HTR-8/SVneo (cell line): ENCODE data around the gene MAP4K3.

ENCODE experiments used
- DNase-seq: peaks from one replicate; pipeline ENCODE4 v3.0.0; 2011; ENCODE audit warnings: low spot score, mixed read lengths; ENCODE audit not compliant: insufficient read length
- FAIRE-seq: peaks from 2 replicates; lab custom pipeline; 2011; peaks lifted over from hg19 to GRCh38; lab: Jason Lieb, UNC

MAP4K3 gene

GRCh38 chr2:39217192-39217550 lies 219.9 kb downstream of the MAP4K3 start:
- DNase-seq (no peak), FAIRE-seq (no peak)

DNA sequence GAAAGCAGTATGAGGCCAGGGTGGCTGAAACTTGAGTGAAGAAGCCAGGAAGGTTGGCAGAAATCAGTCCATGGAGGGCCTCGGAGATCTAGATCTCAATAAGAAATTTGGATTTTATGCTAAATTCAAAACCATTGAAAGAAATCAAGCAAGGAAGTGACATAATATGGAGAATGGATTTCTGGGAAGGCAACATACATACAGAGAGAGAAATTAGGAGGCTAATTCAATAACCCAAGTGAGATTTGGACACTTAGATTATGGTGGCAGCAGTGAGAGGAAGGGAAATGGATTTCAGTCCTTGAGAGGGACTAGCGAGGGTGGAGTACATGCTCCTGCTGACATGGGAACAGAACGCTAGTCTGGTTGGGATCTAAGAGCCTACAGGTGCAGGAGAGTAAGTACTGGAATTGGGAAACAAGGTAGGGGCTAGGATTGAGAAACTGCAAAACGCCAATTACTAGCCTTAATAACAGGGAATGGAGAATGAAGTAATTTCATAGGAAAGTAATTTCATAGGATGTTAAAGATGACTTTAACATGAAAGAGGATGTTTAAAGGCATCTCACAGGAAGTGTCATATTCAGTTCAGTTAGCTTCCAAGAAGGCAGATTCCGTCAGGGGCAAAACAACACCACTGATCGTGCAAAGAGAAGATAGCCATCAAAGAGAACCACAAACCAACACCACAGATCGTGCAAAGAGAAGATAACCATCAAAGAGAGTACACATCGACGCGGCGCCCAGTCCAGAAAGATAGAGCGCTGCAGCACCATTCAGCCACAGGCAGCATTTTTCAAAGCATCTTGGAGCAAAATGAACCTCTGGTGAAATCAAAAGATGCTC lies 220.5 kb downstream of the MAP4K3 start:
- FAIRE-seq (no peak), DNase-seq (no peak)

DNA sequence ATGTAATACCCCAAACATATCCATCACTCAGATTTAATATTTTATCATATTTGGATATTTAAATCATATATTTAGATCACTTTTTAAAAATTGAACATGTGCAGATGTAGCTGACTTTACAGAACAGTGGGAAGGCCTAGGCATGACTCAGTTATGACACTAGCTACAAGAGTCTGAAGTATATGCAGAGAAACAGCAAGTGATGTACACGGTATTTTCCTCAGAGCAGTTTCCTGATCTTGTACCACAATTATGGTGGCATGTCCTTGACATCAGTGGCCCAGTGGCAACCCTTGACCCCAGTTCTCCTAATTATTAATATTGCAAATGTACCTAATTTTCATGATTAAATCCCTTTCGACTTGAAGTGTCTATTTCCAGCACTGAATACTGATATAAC lies 221.5 kb downstream of the MAP4K3 start:
- no peak for FAIRE-seq
- DNase-seq: no peak

- no peak for DNase-seq
- FAIRE-seq: no peak
These were observed 224.1 kb downstream of the MAP4K3 start for GRCh38 chr2:39213015-39213414.

GRCh38 chr2:39210846-39211245 lies 226.2 kb downstream of the MAP4K3 start:
- DNase-seq (no peak), FAIRE-seq (no peak)

GRCh38 chr2:39203382-39203781 lies 233.7 kb downstream of the MAP4K3 start:
- no peak for DNase-seq
- no peak for FAIRE-seq

DNA sequence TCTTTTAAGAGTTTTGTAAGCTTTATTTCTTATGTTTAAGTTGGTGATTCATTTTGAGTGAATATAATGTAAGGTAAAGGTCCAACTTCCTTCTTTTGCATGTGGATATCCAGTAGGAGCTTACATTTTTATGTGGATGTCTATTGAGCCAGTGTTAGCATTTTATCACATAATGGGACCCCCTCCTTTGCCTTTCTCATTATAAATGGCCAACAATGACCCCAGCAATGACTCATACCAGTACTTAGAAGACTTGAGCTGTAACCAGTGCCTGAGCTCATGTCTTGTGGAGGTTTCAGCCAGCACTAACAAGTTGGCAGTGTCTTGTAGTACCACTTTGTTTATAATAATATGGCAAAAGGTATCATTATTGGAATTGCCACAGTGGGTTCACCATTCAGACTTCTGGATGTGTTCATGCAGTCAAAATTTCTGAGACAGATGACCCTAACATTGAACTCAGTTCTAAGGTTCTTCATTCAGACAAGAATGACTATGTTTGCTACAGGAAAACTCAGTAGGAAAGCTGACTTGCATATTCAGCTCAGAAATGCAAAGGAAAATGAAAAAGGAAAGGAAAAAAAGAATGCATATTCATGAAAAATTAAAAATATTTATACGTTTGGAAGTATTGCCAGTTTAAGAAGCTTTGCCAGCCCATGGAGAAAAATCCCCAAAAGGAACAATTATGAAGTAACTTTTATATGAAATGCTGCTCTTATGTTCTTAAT lies 234.3 kb downstream of the MAP4K3 start:
- no peak for FAIRE-seq
- DNase-seq: no peak
